Right atrium auricular region (tissue), 2 donors: ENCODE results near the gene CDR2. TPM values are rescaled to one million over a fixed set of nuclear protein-coding genes. Genes with fewer than 3 reads are reported as not detected.

Source experiments
- DNase-seq: peaks from one replicate; pipeline ENCODE4 v3.0.0-alpha.2; 2019; ENCODE audit warnings: low spot score
- H3K27ac ChIP-seq, 2 donors: fragments of 200-600 bp; sonication (generic); 1 replicate in 1 of 2; 2 replicates in 1 of 2; pipeline ENCODE4 v1.5.1; 2016 to 2019
- H3K27me3 ChIP-seq, 2 donors: fragments of 200-600 bp; sonication (generic); one replicate each; pipeline versions ENCODE4 v1.5.1 to v1.6.0; 2017 to 2019
- H3K36me3 ChIP-seq: fragments of 200-600 bp; sonication (generic); one replicate; pipeline ENCODE4 v1.5.1; 2016
- H3K4me1 ChIP-seq, 2 donors: fragments of 200-600 bp; sonication (generic); one replicate each; pipeline versions ENCODE4 v1.5.1 to v1.6.0; 2017 to 2019
- H3K4me3 ChIP-seq, 2 donors: fragments of 200-600 bp; sonication (generic); 1 replicate in 1 of 2; 2 replicates in 1 of 2; pipeline ENCODE4 v1.5.1; 2017 to 2019; ENCODE audit warnings: mild to moderate bottlenecking in 1 of 2, moderate library complexity in 1 of 2
- H3K9me3 ChIP-seq, 2 donors: fragments of 200-600 bp; sonication (generic); one replicate each; pipeline ENCODE4 v1.5.1; 2019
- total RNA-seq, 2 donors: library from RNA; depleted of rRNA; stranded (reverse); fragments of >200 nt; gene quantifications; one replicate each; pipeline ENCODE4 v1.1.0, GENCODE V29; 2016
- TF ChIP-seq, protein P1 (sequence below), 2 donors: fragments of 200-600 bp; sonication (generic); IDR thresholded peaks; one replicate each; pipeline ENCODE4 v1.5.1; 2019; ENCODE audit warnings: antibody characterized with exemption in 2 of 2

CDR2 gene
- total RNA-seq, 2 donors from 2014 or later: 7.2 to 16.1 TPM

DNA sequence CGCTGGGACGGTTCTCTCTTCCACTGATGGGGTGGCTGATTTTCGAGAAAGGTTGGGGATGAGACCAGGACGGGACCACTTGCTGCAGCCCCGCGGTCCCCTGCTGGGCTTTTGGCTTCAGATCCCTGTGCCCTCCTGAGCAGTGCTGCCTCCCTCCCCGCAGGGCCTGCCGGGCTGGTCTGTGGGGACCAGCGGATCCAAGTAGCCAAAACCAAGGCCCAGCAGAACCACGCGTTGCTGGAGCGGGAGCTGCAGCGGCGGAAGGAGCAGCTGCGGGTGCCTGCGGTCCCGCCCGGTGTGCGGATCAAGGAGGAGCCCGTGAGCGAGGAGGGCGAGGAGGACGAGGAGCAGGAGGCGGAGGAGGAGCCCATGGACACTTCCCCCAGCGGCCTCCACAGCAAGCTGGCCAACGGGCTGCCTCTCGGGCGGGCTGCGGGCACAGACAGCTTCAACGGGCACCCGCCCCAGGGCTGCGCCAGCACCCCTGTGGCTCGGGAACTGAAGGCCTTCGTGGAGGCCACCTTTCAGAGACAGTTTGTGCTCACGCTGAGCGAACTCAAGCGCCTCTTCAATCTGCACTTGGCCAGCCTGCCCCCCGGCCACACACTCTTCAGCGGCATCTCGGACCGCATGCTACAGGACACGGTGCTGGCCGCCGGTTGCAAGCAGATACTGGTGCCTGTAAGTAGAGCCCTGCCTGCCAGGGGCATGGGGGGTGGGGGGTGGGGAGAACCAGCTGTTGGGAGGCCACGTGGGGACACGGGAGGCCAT, 48.6 kb downstream of the CDR2 start:
- H3K36me3 ChIP-seq: peaks cover 82% of the 10 kb centered on the region
- no peak overlapping the region for H3K27ac ChIP-seq
- no peaks in the 10 kb centered on the region for H3K27me3 ChIP-seq
- TF ChIP-seq, protein P1, sequence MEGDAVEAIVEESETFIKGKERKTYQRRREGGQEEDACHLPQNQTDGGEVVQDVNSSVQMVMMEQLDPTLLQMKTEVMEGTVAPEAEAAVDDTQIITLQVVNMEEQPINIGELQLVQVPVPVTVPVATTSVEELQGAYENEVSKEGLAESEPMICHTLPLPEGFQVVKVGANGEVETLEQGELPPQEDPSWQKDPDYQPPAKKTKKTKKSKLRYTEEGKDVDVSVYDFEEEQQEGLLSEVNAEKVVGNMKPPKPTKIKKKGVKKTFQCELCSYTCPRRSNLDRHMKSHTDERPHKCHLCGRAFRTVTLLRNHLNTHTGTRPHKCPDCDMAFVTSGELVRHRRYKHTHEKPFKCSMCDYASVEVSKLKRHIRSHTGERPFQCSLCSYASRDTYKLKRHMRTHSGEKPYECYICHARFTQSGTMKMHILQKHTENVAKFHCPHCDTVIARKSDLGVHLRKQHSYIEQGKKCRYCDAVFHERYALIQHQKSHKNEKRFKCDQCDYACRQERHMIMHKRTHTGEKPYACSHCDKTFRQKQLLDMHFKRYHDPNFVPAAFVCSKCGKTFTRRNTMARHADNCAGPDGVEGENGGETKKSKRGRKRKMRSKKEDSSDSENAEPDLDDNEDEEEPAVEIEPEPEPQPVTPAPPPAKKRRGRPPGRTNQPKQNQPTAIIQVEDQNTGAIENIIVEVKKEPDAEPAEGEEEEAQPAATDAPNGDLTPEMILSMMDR (IDR thresholded peaks at IDR 0.05): no peak
- DNase-seq: no peak
- peaks cover 0 to 4% of the 10 kb centered on the region in 2 donors for H3K4me1 ChIP-seq
- H3K4me3 ChIP-seq: no peak overlapping the region
- no peaks in the 10 kb centered on the region for H3K9me3 ChIP-seq

GRCh38 chr16:22324787-22325597, 49.4 kb downstream of the CDR2 start:
- H3K27me3 ChIP-seq: no peaks in the 10 kb centered on the region
- peaks cover 90% of the 10 kb centered on the region for H3K36me3 ChIP-seq
- DNase-seq: no peak

GRCh38 chr16:22323959-22324786, 50.2 kb downstream of the CDR2 start:
- Histone ChIP-seq H3K4me1 (peaks cover 0 to 4% of the 10 kb centered on the region in 2 donors), H3K27me3 (no peaks in the 10 kb centered on the region), H3K36me3 (peaks cover 92% of the 10 kb centered on the region), H3K9me3 (no peaks in the 10 kb centered on the region), H3K27ac (no peak overlapping the region), H3K4me3 (no peak overlapping the region)
- DNase-seq: no peak
- TF ChIP-seq, protein P1 (IDR thresholded peaks at IDR 0.05): no peak

More at GRCh38 chr16:22324787-22325597, 49.4 kb downstream of the CDR2 start:
- Histone ChIP-seq H3K9me3 (no peaks in the 10 kb centered on the region), H3K4me1 (peaks cover 0 to 4% of the 10 kb centered on the region in 2 donors), H3K27ac (no peak overlapping the region), H3K4me3 (no peak overlapping the region)
- TF ChIP-seq, protein P1 (IDR thresholded peaks at IDR 0.05): no peak

DNA sequence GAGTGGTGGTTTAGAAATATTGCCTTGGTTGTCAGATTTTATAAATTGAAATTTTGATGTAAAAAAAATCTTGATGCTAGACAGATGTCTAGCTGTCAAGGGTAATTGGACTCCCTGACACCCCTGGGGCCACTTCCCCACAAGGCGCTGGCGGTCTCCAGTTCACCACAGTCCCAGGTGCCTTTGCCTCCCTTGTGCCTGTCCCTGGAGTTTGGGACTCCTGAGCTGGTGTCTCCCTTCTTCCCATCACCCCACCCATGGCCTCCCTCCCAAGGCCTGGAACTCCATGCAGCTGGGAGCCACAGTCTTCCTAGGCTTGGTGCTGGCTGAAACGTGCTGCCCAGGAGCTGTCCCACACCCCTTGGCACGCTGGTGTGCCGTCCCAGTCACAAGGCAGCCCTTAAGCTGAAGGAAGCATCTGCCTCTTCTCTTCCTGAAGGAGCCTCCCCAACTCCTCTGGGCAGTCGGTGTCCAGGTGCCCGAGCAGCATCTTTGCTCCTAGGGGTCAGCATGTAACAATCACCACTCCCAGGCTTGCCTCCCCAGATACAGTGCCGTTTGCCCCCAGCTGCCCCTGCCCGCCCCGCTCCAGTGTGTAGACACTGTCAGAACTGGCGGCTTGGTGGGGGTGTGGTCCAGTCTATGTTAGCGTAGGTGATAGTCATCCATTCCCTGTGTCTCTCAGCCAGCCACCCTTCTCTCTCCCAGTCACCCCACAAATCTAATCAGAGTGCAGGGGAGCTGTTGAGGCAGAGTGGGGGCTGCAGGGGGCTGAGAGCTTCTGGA, 51.1 kb downstream of the CDR2 start:
- peaks cover 92% of the 10 kb centered on the region for H3K36me3 ChIP-seq
- no peak for DNase-seq
- H3K4me3 ChIP-seq: no peak overlapping the region
- TF ChIP-seq, protein P1 (IDR thresholded peaks at IDR 0.05): no peak
- H3K27me3 ChIP-seq: no peaks in the 10 kb centered on the region
- no peaks in the 10 kb centered on the region for H3K9me3 ChIP-seq
- H3K27ac ChIP-seq: no peak overlapping the region
- H3K4me1 ChIP-seq: peaks cover 0 to 4% of the 10 kb centered on the region in 2 donors

GRCh38 chr16:22322741-22323140, 51.7 kb downstream of the CDR2 start:
- H3K36me3 ChIP-seq: peaks cover 91% of the 10 kb centered on the region
- no peak overlapping the region for H3K4me3 ChIP-seq
- H3K27ac ChIP-seq: no peak overlapping the region
- H3K9me3 ChIP-seq: no peaks in the 10 kb centered on the region
- DNase-seq: no peak
- no peaks in the 10 kb centered on the region for H3K27me3 ChIP-seq
- TF ChIP-seq, protein P1 (IDR thresholded peaks at IDR 0.05): no peak
- peaks cover 0 to 4% of the 10 kb centered on the region in 2 donors for H3K4me1 ChIP-seq
